K562 (cell line): Measurements from ENCODE around the gene BHLHE40. TPM values are rescaled to one million over a fixed set of nuclear protein-coding genes. Genes with fewer than 3 reads are reported as not detected.

Experiments used
- BRD4 ChIP-seq: fragments of 200-600 bp; sonication (generic); IDR thresholded peaks from 2 replicates; pipeline ENCODE4 v1.6.1; 2017; ENCODE audit warnings: inconsistent platforms
- EP300 ChIP-seq: IDR thresholded peaks from 2 replicates; pipeline ENCODE4 v1.6.1; 2012; ENCODE audit warnings: low read length, improper control_type of control experiment
- ESRRB ChIP-seq: fragments of 250-450 bp; sonication (Bioruptor Pico); IDR thresholded peaks from 2 replicates; pipeline ENCODE4 v1.5.0; 2020; ENCODE audit warnings: mild to moderate bottlenecking, moderate library complexity, borderline replicate concordance
- ETS2 ChIP-seq: IDR thresholded peaks from 2 replicates; pipeline ENCODE4 v1.6.1; 2016; ENCODE audit warnings: borderline replicate concordance, missing genetic modification characterization, mild to moderate bottlenecking, moderate library complexity, missing compliant biosample characterization; ENCODE audit not compliant: poor library complexity, severe bottlenecking
- FOXA1 ChIP-seq: fragments of 450-650 bp; IDR thresholded peaks from 2 replicates; pipeline ENCODE4 v1.6.1; 2016; ENCODE audit warnings: mild to moderate bottlenecking, borderline replicate concordance
- HDAC8 ChIP-seq: fragments of 450-650 bp; IDR thresholded peaks from 2 replicates; pipeline ENCODE4 v1.6.1; 2016; ENCODE audit warnings: mild to moderate bottlenecking, missing genetic modification characterization, moderate library complexity, missing compliant biosample characterization
- L3MBTL2 ChIP-seq: fragments of 450-650 bp; IDR thresholded peaks from 2 replicates; pipeline ENCODE4 v1.6.1; 2016; ENCODE audit warnings: mild to moderate bottlenecking, moderate library complexity
- MYC ChIP-seq, 2 experiments: fragments of 250-450 bp in 1 of 2; sonication (Bioruptor Pico) in 1 of 2; IDR thresholded peaks; 2 replicates each; pipeline versions ENCODE4 v1.5.1 to v1.6.1; 2012 to 2021; ENCODE audit warnings: low read depth in 2 of 2, borderline replicate concordance in 1 of 2, improper control_type of control experiment in 1 of 2, low read length in 1 of 2, mild to moderate bottlenecking in 1 of 2, moderate library complexity in 1 of 2
- NFXL1 ChIP-seq: fragments of 450-650 bp; formaldehyde crosslinking; IDR thresholded peaks from 2 replicates; pipeline ENCODE4 v1.4.0; 2021; ENCODE audit warnings: mild to moderate bottlenecking
- RB1 ChIP-seq: fragments of 450-650 bp; IDR thresholded peaks from 2 replicates; pipeline ENCODE4 v1.6.1; 2017; ENCODE audit warnings: low read depth, mild to moderate bottlenecking
- SIN3B ChIP-seq: fragments of 450-650 bp; IDR thresholded peaks from 2 replicates; pipeline ENCODE4 v1.6.1; 2017; ENCODE audit warnings: low read depth, mild to moderate bottlenecking, moderate library complexity
- SNIP1 ChIP-seq: fragments of 450-650 bp; IDR thresholded peaks from 2 replicates; pipeline ENCODE4 v1.7.1; 2017; ENCODE audit warnings: low read depth, mild to moderate bottlenecking
- STAT5B ChIP-seq: fragments of 250-450 bp; sonication (Bioruptor Pico); IDR thresholded peaks from 2 replicates; pipeline ENCODE4 v1.8.0; 2021; ENCODE audit warnings: mild to moderate bottlenecking, inconsistent platforms
- TEAD2 ChIP-seq: fragments of 450-650 bp; IDR thresholded peaks from 2 replicates; pipeline ENCODE4 v1.6.1; 2016; ENCODE audit warnings: missing genetic modification characterization, control low read depth, missing compliant biosample characterization
- ZNF695 ChIP-seq: fragments of 450-650 bp; formaldehyde crosslinking; IDR thresholded peaks from 2 replicates; pipeline ENCODE4 v1.4.0; 2020; ENCODE audit warnings: mild to moderate bottlenecking, moderate library complexity
- polyA plus RNA-seq, 8 experiments: library from polyadenylated mRNA; depleted of rRNA in 4 of 8; stranded (reverse) in 5 of 8; unstranded in 3 of 8; fragments of >200 nt; fragmentation: Nextera tagmentation in 2 of 8; fragmentation: Illumina TruSeq in 1 of 8; extraction: Ambion mirVana in 2 of 8; extraction: Trizol in 1 of 8; gene quantifications; 2 replicates each; pipeline versions ENCODE4 v1.2.1 to v1.2.3, GENCODE V29; 2011 to 2014; ENCODE audit warnings: inconsistent platforms in 1 of 8, missing spikeins in 1 of 8
- total RNA-seq, 7 experiments: library from RNA; depleted of rRNA in 6 of 7; stranded (reverse); fragments of >200 nt in 6 of 7; fragmentation: Illumina TruSeq in 2 of 7; extraction: Trizol in 2 of 7; gene quantifications; 2 replicates each; pipeline versions ENCODE4 v1.2.1 to v1.2.3, GENCODE V29; 2011 to 2021; ENCODE audit warnings: low replicate concordance in 1 of 7
- TF ChIP-seq, protein P1 (sequence below): sonication (generic); formaldehyde crosslinking; IDR thresholded peaks from 2 replicates; pipeline ENCODE4 v1.8.0; 2022; ENCODE audit warnings: mild to moderate bottlenecking, missing genetic modification reagents
- TF ChIP-seq, protein P2 (sequence below): fragments of 250-450 bp; sonication (Bioruptor Pico); IDR thresholded peaks from 2 replicates; pipeline ENCODE4 v1.5.0; 2021; ENCODE audit warnings: mild to moderate bottlenecking, borderline replicate concordance
- TF ChIP-seq, protein P3 (sequence below): sonication (generic); formaldehyde crosslinking; IDR thresholded peaks from 2 replicates; pipeline ENCODE4 v1.8.0; 2022; ENCODE audit warnings: mild to moderate bottlenecking, missing genetic modification reagents
- TF ChIP-seq, protein P4 (sequence below): fragments of 250-450 bp; sonication (Bioruptor Pico); IDR thresholded peaks from 2 replicates; pipeline ENCODE4 v1.8.0; 2021; ENCODE audit warnings: moderate library complexity, mild to moderate bottlenecking, inconsistent platforms

The BHLHE40 gene
- total and polyA plus RNA-seq, 9 of the 15 experiments (the other 6 are each of a cell fraction or from before 2014, with no cell fraction given) = 12.0 to 83.9 (median 31.4) TPM

DNA sequence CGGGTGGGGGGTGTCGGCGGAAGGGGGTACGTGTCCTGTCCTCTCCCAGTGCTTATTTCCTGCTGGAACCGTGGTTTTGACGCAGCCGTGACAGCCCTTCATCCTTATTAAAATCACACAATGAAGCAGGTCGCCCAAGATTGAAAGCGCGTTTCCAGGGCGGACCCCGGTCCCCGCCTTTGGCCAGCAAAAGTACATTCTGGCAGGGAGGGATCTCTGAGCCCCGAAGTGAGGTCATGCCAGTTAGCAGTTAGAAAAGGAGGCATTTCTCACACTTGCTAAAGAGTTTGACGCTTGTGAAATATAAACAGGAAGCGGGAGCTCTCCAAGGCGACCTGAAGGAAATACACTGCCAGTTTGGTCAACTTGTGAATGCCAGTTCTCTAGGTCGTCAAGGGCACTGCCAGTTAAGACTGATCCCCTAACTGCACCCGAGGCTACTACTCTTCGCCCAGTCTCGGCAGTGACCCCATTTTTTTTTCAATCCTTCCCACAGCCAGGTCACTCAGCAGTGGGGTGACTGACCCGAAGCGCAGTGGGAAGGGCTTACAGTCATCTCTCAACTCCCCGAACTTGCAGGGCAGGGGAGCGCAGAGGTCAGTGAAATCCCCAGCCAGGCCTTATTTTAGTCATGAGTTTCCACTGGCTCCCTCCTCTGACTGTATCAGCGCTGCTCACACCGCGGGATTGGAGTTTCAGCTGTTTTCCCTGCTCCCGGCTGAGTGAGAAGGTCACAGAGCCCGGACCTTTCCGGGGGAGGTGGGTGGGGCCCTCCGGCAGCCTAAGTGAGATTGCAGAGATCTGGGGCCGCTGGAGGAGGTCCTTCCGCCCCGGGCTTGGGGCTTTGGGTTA, 2.0 kb upstream of the BHLHE40 start (continued):
- TF ChIP-seq, protein P1, sequence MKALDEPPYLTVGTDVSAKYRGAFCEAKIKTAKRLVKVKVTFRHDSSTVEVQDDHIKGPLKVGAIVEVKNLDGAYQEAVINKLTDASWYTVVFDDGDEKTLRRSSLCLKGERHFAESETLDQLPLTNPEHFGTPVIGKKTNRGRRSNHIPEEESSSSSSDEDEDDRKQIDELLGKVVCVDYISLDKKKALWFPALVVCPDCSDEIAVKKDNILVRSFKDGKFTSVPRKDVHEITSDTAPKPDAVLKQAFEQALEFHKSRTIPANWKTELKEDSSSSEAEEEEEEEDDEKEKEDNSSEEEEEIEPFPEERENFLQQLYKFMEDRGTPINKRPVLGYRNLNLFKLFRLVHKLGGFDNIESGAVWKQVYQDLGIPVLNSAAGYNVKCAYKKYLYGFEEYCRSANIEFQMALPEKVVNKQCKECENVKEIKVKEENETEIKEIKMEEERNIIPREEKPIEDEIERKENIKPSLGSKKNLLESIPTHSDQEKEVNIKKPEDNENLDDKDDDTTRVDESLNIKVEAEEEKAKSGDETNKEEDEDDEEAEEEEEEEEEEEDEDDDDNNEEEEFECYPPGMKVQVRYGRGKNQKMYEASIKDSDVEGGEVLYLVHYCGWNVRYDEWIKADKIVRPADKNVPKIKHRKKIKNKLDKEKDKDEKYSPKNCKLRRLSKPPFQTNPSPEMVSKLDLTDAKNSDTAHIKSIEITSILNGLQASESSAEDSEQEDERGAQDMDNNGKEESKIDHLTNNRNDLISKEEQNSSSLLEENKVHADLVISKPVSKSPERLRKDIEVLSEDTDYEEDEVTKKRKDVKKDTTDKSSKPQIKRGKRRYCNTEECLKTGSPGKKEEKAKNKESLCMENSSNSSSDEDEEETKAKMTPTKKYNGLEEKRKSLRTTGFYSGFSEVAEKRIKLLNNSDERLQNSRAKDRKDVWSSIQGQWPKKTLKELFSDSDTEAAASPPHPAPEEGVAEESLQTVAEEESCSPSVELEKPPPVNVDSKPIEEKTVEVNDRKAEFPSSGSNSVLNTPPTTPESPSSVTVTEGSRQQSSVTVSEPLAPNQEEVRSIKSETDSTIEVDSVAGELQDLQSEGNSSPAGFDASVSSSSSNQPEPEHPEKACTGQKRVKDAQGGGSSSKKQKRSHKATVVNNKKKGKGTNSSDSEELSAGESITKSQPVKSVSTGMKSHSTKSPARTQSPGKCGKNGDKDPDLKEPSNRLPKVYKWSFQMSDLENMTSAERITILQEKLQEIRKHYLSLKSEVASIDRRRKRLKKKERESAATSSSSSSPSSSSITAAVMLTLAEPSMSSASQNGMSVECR (CRISPR knock-in tag) = no peak
- no peak for TF ChIP-seq RB1
- TF ChIP-seq BRD4 = no peak; the same call in 1 of the 2 replicates
- TF ChIP-seq, protein P2, sequence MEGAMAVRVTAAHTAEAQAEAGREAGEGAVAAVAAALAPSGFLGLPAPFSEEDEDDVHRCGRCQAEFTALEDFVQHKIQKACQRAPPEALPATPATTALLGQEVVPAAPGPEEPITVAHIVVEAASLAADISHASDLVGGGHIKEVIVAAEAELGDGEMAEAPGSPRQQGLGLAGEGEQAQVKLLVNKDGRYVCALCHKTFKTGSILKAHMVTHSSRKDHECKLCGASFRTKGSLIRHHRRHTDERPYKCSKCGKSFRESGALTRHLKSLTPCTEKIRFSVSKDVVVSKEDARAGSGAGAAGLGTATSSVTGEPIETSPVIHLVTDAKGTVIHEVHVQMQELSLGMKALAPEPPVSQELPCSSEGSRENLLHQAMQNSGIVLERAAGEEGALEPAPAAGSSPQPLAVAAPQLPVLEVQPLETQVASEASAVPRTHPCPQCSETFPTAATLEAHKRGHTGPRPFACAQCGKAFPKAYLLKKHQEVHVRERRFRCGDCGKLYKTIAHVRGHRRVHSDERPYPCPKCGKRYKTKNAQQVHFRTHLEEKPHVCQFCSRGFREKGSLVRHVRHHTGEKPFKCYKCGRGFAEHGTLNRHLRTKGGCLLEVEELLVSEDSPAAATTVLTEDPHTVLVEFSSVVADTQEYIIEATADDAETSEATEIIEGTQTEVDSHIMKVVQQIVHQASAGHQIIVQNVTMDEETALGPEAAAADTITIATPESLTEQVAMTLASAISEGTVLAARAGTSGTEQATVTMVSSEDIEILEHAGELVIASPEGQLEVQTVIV (CRISPR knock-in tag) = 0 out of 2 replicates have a peak, but pooled peaks have one; percentile 38
- 0 out of 2 replicates have a peak, but pooled peaks have one; percentile 6 for TF ChIP-seq SNIP1
- no peak for TF ChIP-seq ETS2 (tag)
- TF ChIP-seq EP300 = peak; percentile 92
- TF ChIP-seq SIN3B = no peak
- no peak for TF ChIP-seq STAT5B
- peak; percentile 89 for TF ChIP-seq HDAC8 (tag)
- TF ChIP-seq L3MBTL2 = peak; percentile 82
- TF ChIP-seq, protein P3, sequence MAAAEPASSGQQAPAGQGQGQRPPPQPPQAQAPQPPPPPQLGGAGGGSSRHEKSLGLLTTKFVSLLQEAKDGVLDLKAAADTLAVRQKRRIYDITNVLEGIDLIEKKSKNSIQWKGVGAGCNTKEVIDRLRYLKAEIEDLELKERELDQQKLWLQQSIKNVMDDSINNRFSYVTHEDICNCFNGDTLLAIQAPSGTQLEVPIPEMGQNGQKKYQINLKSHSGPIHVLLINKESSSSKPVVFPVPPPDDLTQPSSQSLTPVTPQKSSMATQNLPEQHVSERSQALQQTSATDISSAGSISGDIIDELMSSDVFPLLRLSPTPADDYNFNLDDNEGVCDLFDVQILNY (CRISPR knock-in tag) = no peak; the same call in 1 of the 2 replicates
- no peak for TF ChIP-seq FOXA1
- TF ChIP-seq TEAD2 = peak; percentile 44; the same call in 1 of the 2 replicates
- peak; percentile 74; the same call in 1 of the 2 replicates for TF ChIP-seq ZNF695 (CRISPR knock-in tag)
- no peak for TF ChIP-seq NFXL1 (CRISPR knock-in tag)
- TF ChIP-seq ESRRB = no peak
- TF ChIP-seq, protein P4, sequence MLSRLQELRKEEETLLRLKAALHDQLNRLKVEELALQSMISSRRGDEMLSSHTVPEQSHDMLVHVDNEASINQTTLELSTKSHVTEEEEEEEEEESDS = no peak
- peak; percentile 68; the same call in 1 of the 2 replicates for TF ChIP-seq MYC (IDR thresholded peaks at IDR 0.05; ENCODE audit: low read depth, low read length)
- no peak for TF ChIP-seq MYC (CRISPR knock-in tag; IDR thresholded peaks at IDR 0.05; ENCODE audit: borderline replicate concordance, low read depth)
